ENCODE results near the gene IFITM10.

- TF ChIP-seq GATA2 (IDR thresholded peaks at IDR 0.05; ENCODE audit: low read depth, low read length) (no peak), GATA3 (IDR thresholded peaks at IDR 0.05; ENCODE audit: low read depth, low read length) (no peak)
Measured at GRCh38 chr11:1734641-1735081, 15.7 kb downstream of the IFITM10 start.
